GM12873 (cell line): ENCODE results near the gene TTC38.

Source experiments
- CTCF ChIP-seq: IDR thresholded peaks from 2 replicates; pipeline ENCODE4 v1.5.1; 2012; ENCODE audit warnings: low read depth, mild to moderate bottlenecking, moderate library complexity, low read length, control low read depth; ENCODE audit not compliant: insufficient read depth; ENCODE audit errors: missing control alignments

The TTC38 gene

GRCh38 chr22:46246178-46246577 is 21.6 kb upstream of the TTC38 start:
- TF ChIP-seq CTCF: no peak

GRCh38 chr22:46247443-46247975 is 20.3 kb upstream of the TTC38 start:
- no peak for TF ChIP-seq CTCF

DNA sequence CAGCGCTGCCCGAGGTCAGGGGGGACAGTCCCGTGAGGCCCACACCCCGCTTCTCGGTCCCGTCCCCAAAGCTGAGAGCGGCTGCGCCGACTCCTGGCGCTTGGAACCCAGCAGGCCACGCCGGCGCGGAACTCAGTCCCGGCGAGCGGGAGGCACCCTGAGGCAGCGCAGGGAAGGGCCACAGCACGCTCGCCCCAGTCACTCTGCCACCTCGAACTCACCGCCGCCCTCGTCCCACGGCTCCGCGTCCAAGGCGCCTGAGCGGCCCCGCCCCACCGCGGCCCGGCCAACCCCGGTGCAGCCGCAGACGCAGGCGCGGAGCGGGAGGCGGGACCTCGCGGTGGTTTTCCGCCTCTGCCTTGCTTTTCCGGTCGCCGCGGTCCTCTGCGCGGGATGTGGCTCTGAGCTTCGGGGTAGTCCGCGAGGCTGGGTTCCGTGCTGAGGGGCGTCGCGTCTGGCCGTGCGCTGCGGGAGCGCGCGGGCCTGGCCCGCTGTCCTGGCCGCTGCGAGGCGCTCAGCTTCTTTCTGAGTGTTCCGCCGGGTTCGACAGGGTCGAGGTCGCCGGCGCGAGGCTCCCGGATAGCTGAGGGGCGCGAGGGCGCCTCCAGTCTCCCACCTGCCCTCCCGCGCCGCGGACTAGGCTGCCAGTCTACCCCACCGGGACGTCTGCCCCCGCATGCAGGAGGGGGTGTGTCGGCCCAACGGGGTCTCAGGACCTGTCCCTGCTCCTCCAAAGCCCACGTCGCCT is 17.6 kb upstream of the TTC38 start, which contains the start of gene CDPF1:
TSS of gene CDPF1 (minus strand) at position 259 of the 748 bp plus-strand sequence. CDS start 2,009 bp downstream, outside the sequence.
- TF ChIP-seq CTCF: peak; percentile 8

GRCh38 chr22:46250783-46251125 is 17.1 kb upstream of the TTC38 start:
- no peak for TF ChIP-seq CTCF

DNA sequence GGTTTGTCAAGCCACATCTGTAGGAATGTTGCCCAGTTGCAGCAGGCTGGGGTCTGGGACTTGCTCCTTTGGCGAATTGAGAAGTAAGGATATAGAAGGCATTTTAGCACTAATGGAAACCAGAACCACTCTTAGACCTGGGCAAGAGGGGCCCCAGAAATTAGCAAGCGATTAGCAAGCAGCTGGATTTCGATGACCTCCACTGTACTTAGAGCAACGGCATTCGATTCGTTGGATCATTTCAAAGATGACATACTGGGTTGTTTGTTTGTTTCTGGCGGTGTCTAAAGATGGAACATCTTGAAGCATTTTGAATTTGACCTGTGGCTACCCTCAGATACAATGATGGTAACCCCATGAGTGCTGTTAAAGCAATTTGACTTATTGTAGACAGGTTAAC is 16.5 kb upstream of the TTC38 start:
- TF ChIP-seq CTCF: no peak

DNA sequence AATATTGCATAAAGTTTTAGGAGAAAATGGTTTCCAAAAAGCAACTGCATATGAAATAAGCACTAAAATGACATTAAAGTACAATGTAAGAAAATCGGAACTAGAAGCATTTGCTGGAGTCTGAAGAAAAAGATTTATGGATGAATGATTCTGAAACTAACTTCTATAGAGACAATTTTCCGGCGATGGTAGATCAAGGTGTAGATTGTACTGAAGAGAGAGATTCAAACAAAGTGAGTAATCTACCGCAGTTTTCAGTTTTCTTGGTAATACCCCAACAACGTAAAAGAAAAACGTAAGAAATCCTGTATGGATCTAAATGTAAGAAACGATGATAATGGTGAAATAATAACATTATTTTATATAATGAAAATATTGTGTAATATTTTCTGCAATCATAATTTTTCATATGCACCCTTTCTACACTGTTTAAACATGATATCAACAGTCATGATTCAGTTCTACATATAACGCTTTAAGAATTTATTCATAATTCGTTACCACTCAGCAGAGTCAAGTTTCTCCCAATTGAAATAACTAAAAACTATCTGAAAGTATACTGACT is 15.9 kb upstream of the TTC38 start:
- TF ChIP-seq CTCF: no peak

- TF ChIP-seq CTCF: no peak
Measured at GRCh38 chr22:46256358-46256958, 11.3 kb upstream of the TTC38 start.
